ENCODE results near the gene AKR7A2.

Gene AKR7A2

GRCh38 chr1:19325368-19325957, 13.5 kb upstream of the AKR7A2 start:
- H3K9ac ChIP-seq (ENCODE audit: low read depth, low read length): no peak overlapping the region
- H3K36me3 ChIP-seq (ENCODE audit: insufficient read depth, low read length): no peaks in the 10 kb centered on the region
- no peaks in the 10 kb centered on the region for H3K4me1 ChIP-seq (ENCODE audit: insufficient read depth, low read length)
- H3K9me3 ChIP-seq (ENCODE audit: control insufficient read depth, insufficient read depth, low read length): no peaks in the 10 kb centered on the region

GRCh38 chr1:19324665-19324990, 12.7 kb upstream of the AKR7A2 start:
- Histone ChIP-seq H3K36me3 (ENCODE audit: insufficient read depth, low read length) (no peaks in the 10 kb centered on the region), H3K9ac (ENCODE audit: low read depth, low read length) (no peak overlapping the region), H3K9me3 (ENCODE audit: control insufficient read depth, insufficient read depth, low read length) (no peaks in the 10 kb centered on the region), H3K4me1 (ENCODE audit: insufficient read depth, low read length) (no peaks in the 10 kb centered on the region)

- H3K36me3 ChIP-seq (ENCODE audit: insufficient read depth, low read length): peaks cover 2% of the 10 kb centered on the region; the same call in 1 of the 2 replicates
- H3K9ac ChIP-seq (ENCODE audit: low read depth, low read length): no peak overlapping the region
- no peaks in the 10 kb centered on the region for H3K9me3 ChIP-seq (ENCODE audit: control insufficient read depth, insufficient read depth, low read length)
- no peaks in the 10 kb centered on the region for H3K4me1 ChIP-seq (ENCODE audit: insufficient read depth, low read length)
Measured at GRCh38 chr1:19323987-19324664, 12.2 kb upstream of the AKR7A2 start.

- Histone ChIP-seq H3K36me3 (ENCODE audit: insufficient read depth, low read length) (peaks cover 3% of the 10 kb centered on the region; the same call in 1 of the 2 replicates), H3K9me3 (ENCODE audit: control insufficient read depth, insufficient read depth, low read length) (no peaks in the 10 kb centered on the region), H3K9ac (ENCODE audit: low read depth, low read length) (no peak overlapping the region), H3K4me1 (ENCODE audit: insufficient read depth, low read length) (no peaks in the 10 kb centered on the region; the same call in 1 of the 2 replicates)
Measured at GRCh38 chr1:19322481-19322880, 10.5 kb upstream of the AKR7A2 start.

GRCh38 chr1:19321071-19321470, 9.1 kb upstream of the AKR7A2 start:
- no peak overlapping the region for H3K9ac ChIP-seq (ENCODE audit: low read depth, low read length)
- H3K9me3 ChIP-seq (ENCODE audit: control insufficient read depth, insufficient read depth, low read length): no peaks in the 10 kb centered on the region
- H3K4me1 ChIP-seq (ENCODE audit: insufficient read depth, low read length): peaks cover 6% of the 10 kb centered on the region; the same call in 1 of the 2 replicates
- peaks cover 3% of the 10 kb centered on the region; the same call in 1 of the 2 replicates for H3K36me3 ChIP-seq (ENCODE audit: insufficient read depth, low read length)

GRCh38 chr1:19319196-19319595, 7.3 kb upstream of the AKR7A2 start:
- Histone ChIP-seq H3K36me3 (ENCODE audit: insufficient read depth, low read length) (peaks cover 3% of the 10 kb centered on the region; the same call in 1 of the 2 replicates), H3K9me3 (ENCODE audit: control insufficient read depth, insufficient read depth, low read length) (no peaks in the 10 kb centered on the region), H3K9ac (ENCODE audit: low read depth, low read length) (no peak overlapping the region), H3K4me1 (ENCODE audit: insufficient read depth, low read length) (peaks cover 6% of the 10 kb centered on the region; the same call in 1 of the 2 replicates)

- peaks cover 3% of the 10 kb centered on the region; the same call in 1 of the 2 replicates for H3K36me3 ChIP-seq (ENCODE audit: insufficient read depth, low read length)
Measured at GRCh38 chr1:19317126-19317910, 5.4 kb upstream of the AKR7A2 start.

GRCh38 chr1:19315378-19316198, 3.6 kb upstream of the AKR7A2 start:
- Histone ChIP-seq H3K9ac (ENCODE audit: low read depth, low read length) (no peak overlapping the region), H3K9me3 (ENCODE audit: control insufficient read depth, insufficient read depth, low read length) (no peaks in the 10 kb centered on the region), H3K4me1 (ENCODE audit: insufficient read depth, low read length) (peaks cover 6% of the 10 kb centered on the region; the same call in 1 of the 2 replicates), H3K36me3 (ENCODE audit: insufficient read depth, low read length) (peaks cover 3% of the 10 kb centered on the region; the same call in 1 of the 2 replicates)

More at GRCh38 chr1:19317126-19317910, 5.4 kb upstream of the AKR7A2 start:
- no peak overlapping the region for H3K9ac ChIP-seq (ENCODE audit: low read depth, low read length)
- H3K9me3 ChIP-seq (ENCODE audit: control insufficient read depth, insufficient read depth, low read length): no peaks in the 10 kb centered on the region
- H3K4me1 ChIP-seq (ENCODE audit: insufficient read depth, low read length): peaks cover 6% of the 10 kb centered on the region; the same call in 1 of the 2 replicates

GRCh38 chr1:19313961-19314882, 2.3 kb upstream of the AKR7A2 start:
- H3K36me3 ChIP-seq (ENCODE audit: insufficient read depth, low read length): peaks cover 2% of the 10 kb centered on the region; the same call in 1 of the 2 replicates
- no peaks in the 10 kb centered on the region for H3K9me3 ChIP-seq (ENCODE audit: control insufficient read depth, insufficient read depth, low read length)
- H3K4me1 ChIP-seq (ENCODE audit: insufficient read depth, low read length): peaks cover 6% of the 10 kb centered on the region; the same call in 1 of the 2 replicates
- H3K9ac ChIP-seq (ENCODE audit: low read depth, low read length): no peak overlapping the region

- H3K9me3 ChIP-seq (ENCODE audit: control insufficient read depth, insufficient read depth, low read length): no peaks in the 10 kb centered on the region
- peaks cover 6% of the 10 kb centered on the region; the same call in 1 of the 2 replicates for H3K4me1 ChIP-seq (ENCODE audit: insufficient read depth, low read length)
- H3K36me3 ChIP-seq (ENCODE audit: insufficient read depth, low read length): no peaks in the 10 kb centered on the region; the same call in 1 of the 2 replicates
- no peak overlapping the region for H3K9ac ChIP-seq (ENCODE audit: low read depth, low read length)
Measured at GRCh38 chr1:19313636-19313959, 1.7 kb upstream of the AKR7A2 start.

GRCh38 chr1:19312782-19313635, 1.1 kb upstream of the AKR7A2 start:
- H3K36me3 ChIP-seq (ENCODE audit: insufficient read depth, low read length): peaks cover under 1% of the 10 kb centered on the region; the same call in 1 of the 2 replicates
- peaks cover 6% of the 10 kb centered on the region; the same call in 1 of the 2 replicates for H3K4me1 ChIP-seq (ENCODE audit: insufficient read depth, low read length)
- peak overlapping the region; percentile 85 for H3K9ac ChIP-seq (ENCODE audit: low read depth, low read length)
- H3K9me3 ChIP-seq (ENCODE audit: control insufficient read depth, insufficient read depth, low read length): no peaks in the 10 kb centered on the region

- H3K36me3 ChIP-seq (ENCODE audit: insufficient read depth, low read length): peaks cover 8% of the 10 kb centered on the region; the same call in 1 of the 2 replicates
- no peaks in the 10 kb centered on the region for H3K9me3 ChIP-seq (ENCODE audit: control insufficient read depth, insufficient read depth, low read length)
- no peaks in the 10 kb centered on the region; the same call in 1 of the 2 replicates for H3K4me1 ChIP-seq (ENCODE audit: insufficient read depth, low read length)
- H3K9ac ChIP-seq (ENCODE audit: low read depth, low read length): peak overlapping the region; percentile 85
Measured at GRCh38 chr1:19311503-19311930, 427 bp downstream of the AKR7A2 start.
